Head of caudate nucleus (tissue), 42 donors: ENCODE results near the gene RHBG.

Source experiments
- DNase-seq, 42 donors: peaks; one replicate each; pipeline versions ENCODE4 v3.0.0 to v3.0.0-alpha.2; 2020 to 2021; ENCODE audit warnings: mixed read lengths in 7 of 42
- intact Hi-C: fragments of 100-400 bp; cut with DNase I; formaldehyde crosslinking; loops from one replicate; pipeline ENCODE4 v1.15.0; 2022

RHBG gene

GRCh38 chr1:156431366-156431765 lies 62.4 kb downstream of the RHBG start:
- DNase-seq: no peak
- intact Hi-C loops: no loop called here

- intact Hi-C loops: no loop called here
- peak in 1 of 42 donors; percentile 27 for DNase-seq
Measured at GRCh38 chr1:156431769-156432668, 63.0 kb downstream of the RHBG start.

- intact Hi-C loops: no loop called here
Measured at GRCh38 chr1:156432669-156433018, 63.6 kb downstream of the RHBG start.

GRCh38 chr1:156433032-156433431 lies 64.0 kb downstream of the RHBG start:
- no peak for DNase-seq
- intact Hi-C loops: no loop called here

More at GRCh38 chr1:156432669-156433018, 63.6 kb downstream of the RHBG start:
- DNase-seq: no peak

GRCh38 chr1:156433602-156434001 lies 64.6 kb downstream of the RHBG start:
- DNase-seq: no peak
- intact Hi-C loops: no loop called here
